Stimulated activated CD8-positive, alpha-beta memory T cell treated with anti-CD3 and anti-CD28 coated beads, Interleukin-2, amount 100 ng/mL, for 1 hour (primary cell): ENCODE results near the gene TSHZ2.

Experiments used
- DNase-seq, 2 donors: peaks; one replicate each; pipeline ENCODE4 v3.0.0-alpha.2; 2020; ENCODE audit warnings: low read depth in 2 of 2

TSHZ2 gene

DNA sequence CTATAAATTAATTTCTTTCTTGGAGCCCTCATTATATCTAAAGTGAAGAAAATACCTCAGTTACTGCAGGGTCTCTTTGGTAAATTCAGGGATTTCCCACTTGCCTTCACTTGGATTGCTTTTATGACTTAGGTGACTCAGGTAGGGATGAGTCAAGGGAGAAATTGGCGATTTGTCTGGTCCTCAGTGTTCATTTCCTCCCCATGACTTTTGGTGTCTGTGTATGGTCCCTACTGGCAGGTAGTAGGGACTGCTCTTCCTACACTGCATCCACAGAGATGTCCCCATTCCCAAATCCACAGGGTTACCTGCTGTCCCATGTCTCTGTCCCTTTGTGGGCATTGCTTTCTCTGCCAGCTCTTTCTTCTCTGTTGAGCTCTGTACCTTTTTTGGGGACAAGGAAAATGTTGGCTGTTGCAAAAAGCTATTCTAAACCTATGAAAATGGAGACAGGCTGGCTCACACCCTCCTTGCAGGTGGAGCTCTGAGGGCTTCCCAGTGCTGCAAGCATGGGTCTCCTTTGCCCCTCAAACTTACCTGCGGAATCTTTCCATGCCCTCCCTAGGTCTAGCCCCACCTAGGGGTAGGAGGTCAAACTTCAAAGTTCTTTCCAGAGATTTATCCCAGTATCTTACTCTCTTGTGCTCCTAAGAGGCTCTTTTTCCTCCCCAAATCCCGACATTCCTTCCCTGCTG is 409.6 kb downstream of the TSHZ2 start:
- no peak for DNase-seq

GRCh38 chr20:53382263-53382844 is 410.2 kb downstream of the TSHZ2 start:
- DNase-seq: no peak

DNA sequence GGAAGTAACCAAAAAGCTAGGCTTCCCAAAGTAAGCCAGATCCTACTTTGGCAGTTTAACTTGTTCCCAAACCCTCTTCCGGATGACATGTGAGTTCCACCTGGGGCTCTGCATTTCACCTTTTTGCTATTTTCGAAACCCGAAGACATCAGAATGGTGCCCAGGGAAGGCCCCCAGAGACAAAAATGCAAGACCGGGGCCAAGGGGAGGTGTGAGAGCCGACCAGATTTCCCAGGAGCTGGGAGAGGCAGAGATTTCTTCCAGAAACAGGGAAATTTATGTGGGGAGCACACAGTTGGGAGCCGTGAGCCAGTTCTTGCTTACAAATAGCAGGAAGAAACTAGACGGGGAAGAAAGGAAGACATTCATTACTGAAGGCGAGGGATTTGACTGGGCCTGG is 411.8 kb downstream of the TSHZ2 start:
- DNase-seq: no peak

DNA sequence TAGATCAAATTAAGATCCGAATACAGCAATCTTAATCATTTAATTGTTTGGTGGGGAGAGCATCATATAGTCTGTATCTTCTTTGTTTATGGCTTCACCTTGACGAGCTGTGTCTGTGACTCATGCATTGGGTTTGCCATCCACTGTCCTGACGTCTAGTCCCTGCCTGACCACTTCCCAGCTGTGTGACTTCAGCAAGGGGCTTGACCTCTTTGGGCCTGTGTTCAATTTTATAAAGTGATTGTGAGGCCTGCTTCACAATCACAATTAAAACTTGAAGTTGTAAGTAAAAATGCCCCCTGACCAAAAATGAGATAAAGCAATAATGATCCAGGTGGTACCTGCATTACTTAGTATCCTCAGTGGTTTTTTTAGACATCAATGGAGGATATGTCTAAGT is 412.2 kb downstream of the TSHZ2 start:
- DNase-seq: no peak

- DNase-seq: no peak
These were observed 414.0 kb downstream of the TSHZ2 start for GRCh38 chr20:53385941-53386767.

- DNase-seq: peak in 1 of 2 donors; percentile 12
These were observed 416.0 kb downstream of the TSHZ2 start for GRCh38 chr20:53387983-53388675.

GRCh38 chr20:53389516-53390300 is 417.6 kb downstream of the TSHZ2 start:
- no peak for DNase-seq

DNA sequence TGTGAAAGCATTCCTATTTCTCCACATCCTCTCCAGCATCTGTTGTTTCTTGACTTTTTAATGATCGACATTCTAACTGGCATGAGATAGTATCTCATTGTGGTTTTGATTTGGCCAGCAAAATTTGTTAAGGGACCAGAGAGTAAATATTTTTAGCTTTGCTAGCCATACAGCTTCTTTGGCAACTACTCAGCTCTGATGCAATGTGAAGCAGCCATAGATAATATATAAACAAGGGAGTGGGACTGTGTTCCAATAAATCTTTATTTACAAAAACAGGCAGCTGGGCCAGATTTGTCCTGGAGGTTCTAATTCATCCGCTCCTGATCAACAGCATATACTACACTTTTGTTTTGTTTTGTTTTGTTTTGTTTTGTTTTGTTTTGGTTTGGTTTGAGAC is 418.6 kb downstream of the TSHZ2 start:
- DNase-seq: no peak

- DNase-seq: no peak
These were observed 422.3 kb downstream of the TSHZ2 start for GRCh38 chr20:53394433-53394832.

GRCh38 chr20:53395188-53395923 is 423.2 kb downstream of the TSHZ2 start:
- DNase-seq: no peak

DNA sequence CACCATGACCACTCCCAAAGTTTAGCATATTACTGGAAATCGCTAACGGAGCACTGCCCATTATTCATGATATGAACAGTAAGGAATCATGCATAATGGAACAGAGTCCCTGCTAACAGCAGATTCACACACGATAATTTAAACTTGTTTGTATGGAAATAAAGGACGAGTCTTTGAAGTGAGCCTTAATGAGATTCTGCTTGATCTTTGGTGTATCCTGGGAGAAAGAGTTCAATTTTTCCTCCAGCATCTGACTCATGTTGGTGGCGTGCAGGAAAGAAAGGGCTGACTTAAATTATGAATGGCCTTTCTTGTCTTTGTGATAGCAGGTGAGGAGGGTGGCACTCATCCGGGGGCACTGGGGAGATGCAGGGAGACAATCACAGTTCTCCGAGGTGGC is 426.9 kb downstream of the TSHZ2 start:
- no peak for DNase-seq

DNA sequence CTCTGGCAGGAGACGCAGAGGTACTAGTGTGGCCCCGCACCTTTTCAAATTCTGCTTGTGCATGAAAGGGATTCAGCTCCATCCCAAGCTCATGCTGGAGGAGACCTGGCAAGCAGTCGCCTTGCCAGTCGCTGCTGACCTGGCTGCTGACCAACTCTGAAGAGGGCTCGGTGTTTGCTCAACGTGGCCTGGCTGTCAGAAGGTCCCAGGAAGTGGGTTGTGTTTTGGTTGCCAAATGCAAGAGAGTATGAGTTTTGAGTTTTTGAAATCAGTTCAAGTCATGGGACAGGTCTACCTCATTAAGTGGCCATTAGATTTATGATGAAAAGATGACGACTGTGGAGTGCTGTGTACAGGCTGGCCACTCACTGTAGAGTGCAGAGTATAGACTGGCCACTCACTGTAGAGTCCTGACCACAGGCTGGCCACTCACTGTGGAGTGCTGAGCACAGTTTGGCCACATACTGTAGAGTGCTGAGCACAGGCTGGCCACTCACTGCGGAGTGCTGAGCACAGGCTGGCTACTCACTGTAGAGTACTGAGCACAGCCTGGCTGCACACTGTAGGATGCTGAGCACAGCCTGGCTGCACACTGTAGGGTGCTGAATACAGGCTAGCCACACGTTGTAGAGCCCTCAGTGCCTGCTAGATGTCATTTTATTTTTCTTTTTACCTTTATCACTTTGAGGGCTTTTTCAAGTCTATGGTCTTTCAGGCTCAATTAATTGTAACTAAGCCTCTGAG is 427.6 kb downstream of the TSHZ2 start:
- no peak for DNase-seq

DNA sequence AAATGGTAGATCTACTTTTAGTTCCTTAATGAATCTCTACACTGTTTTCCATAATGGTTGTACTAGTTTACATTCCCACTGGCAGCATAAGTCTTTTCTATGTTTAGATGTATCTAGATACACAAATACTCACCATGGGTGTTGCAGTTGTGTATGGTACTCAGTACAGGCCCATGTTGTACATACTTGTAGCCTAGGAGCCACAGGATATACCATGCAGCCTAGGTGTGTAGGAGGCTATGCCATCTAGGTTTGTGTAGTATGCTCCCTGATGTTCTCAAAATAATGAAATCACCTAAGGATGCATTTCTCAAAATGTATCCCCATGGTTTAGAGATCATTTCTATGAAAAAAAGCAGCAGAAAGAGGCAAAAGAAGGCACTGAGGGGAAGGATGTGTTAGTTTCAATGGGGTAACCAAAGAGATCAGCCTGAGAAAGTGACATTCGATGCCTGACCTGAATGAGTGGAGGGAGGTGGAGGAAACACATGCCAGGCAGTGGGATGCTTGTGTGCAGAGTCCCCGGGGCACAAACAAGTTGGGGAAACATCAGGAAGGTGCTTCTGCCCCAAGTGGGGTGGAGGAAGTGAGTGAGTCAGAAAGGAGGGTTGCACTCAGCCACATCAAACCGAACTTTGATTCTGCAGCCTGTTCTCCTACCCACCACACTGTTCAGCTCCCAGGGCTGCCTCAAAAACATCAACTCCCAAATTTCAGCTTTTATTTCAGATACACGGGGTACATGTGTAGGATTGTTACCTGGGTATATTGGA is 430.3 kb downstream of the TSHZ2 start:
- peak in 1 of 2 donors; percentile 3 for DNase-seq

GRCh38 chr20:53403029-53403428 is 430.9 kb downstream of the TSHZ2 start:
- no peak for DNase-seq

DNA sequence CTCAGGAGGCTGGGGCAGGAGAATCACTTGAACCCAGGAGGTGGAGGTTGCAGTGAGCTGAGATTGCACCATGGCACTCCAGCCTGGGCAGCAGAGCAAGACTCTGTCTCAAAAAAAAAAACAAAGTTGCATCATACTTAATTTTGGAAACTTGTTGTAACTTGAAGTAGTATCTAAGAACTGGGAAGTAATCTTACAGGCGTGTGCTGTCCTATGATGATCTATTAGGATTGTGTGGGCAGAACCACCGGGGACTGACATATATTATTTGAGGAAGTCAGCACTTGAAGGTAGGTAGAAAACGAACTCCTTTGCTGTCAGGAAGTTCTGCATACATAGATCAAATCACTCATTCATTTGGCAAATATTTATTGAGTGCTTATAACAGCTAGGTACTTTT is 433.0 kb downstream of the TSHZ2 start:
- no peak for DNase-seq

- DNase-seq: no peak
These were observed 434.4 kb downstream of the TSHZ2 start for GRCh38 chr20:53406580-53406979.

DNA sequence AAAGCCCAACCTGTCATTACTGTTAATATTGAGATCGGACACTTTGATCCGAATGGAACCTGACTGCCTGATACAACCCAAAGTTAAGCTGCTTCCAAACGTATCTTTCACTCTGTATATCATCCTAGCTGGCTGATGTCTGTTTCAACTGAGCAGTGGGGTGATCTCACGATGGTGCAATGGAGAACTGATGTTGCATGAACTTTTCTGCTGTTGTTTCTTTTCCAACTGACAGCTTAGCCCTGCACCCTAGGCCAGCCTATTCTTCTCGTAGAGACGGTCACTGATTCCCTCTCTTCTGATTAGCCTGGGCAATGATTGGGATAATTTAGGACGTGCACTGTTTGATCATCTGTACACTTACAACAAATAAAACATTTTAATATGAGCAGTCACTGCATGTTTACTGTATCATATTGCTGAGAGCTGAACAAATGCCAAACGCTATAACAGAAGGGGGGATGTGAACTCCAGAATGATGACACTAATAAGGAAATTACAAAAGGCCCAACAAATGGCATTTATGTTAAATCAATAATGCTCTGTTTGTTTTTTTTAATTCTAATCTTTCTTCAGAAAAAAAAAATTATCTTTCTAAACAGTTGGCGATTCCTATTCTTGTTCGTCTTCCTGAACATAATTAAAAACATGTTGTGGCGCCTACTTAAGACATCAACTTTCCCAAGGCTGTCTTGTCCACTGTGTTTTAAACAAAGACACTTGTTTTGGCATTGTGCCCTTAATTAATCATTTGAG is 436.7 kb downstream of the TSHZ2 start:
- DNase-seq: no peak

- no peak for DNase-seq
These were observed 437.2 kb downstream of the TSHZ2 start for GRCh38 chr20:53409447-53409717.

DNA sequence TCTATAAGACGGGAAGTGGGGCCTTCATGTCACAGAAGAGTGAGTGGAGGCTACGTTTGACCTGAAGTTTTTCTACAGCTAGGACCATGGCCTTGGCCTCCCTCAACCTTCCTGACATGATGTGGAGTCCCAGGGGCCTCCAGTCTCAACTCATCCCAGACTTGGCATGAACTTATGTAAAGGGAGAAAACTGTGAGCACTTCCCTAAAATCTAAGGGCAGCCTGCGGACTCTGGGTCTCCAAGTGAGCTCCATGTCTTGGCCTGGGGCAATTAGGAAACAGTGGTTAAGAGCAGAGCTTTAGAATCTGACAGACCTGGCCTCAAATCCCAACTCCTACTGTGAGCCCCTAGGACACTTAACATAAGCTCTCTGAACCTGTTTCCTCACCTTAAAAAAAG is 439.0 kb downstream of the TSHZ2 start:
- DNase-seq: no peak
